COLO668 (cell line): Measurements from ENCODE around the gene TH.

Source experiments
- DNase-seq: peaks from one replicate; lab custom pipeline; 2025; ENCODE audit not compliant: unreplicated experiment; lab: John Stamatoyannopoulos, UW

The TH gene

GRCh38 chr11:2163428-2163978 is 8.1 kb downstream of the TH start:
- no peak for DNase-seq

- DNase-seq, result no peak
These were observed 10.8 kb downstream of the TH start, which contains the start of gene INS for GRCh38 chr11:2160736-2161259. Gene INS (minus strand): TSS chr11:2161209. CDS start chr11:2160971, 238 bp downstream.

DNA sequence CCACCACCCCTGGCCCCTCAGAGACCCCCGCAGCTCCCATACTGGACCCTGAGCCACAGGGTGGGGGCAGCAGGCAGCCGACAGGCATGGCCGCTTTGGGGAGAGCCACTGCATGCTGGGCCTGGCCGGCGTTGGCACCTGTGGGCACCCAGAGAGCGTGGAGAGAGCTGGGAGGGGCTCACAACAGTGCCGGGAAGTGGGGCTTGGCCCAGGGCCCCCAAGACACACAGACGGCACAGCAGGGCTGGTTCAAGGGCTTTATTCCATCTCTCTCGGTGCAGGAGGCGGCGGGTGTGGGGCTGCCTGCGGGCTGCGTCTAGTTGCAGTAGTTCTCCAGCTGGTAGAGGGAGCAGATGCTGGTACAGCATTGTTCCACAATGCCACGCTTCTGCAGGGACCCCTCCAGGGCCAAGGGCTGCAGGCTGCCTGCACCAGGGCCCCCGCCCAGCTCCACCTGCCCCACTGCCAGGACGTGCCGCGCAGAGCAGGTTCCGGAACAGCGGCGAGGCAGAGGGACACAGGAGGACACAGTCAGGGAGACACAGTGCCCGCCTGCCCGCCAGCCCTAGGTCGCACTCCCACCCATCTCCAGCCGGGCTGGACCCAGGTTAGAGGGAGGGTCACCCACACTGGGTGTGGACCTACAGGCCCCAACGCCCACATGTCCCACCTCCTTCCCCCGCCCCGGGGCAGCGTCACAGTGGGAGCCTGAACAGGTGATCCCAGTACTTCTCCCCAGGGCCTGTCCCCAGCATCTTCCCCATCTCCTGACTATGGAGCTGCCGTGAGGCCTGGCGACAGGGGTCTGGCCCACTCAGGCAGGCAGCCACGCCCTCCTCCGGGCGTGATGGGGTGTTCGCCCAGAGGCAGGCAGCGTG is 11.8 kb downstream of the TH start:
- DNase-seq, result no peak

GRCh38 chr11:2158966-2159365 is 12.6 kb downstream of the TH start:
- no peak for DNase-seq

- no peak for DNase-seq
These were observed 13.3 kb downstream of the TH start for GRCh38 chr11:2158296-2158737.

DNA sequence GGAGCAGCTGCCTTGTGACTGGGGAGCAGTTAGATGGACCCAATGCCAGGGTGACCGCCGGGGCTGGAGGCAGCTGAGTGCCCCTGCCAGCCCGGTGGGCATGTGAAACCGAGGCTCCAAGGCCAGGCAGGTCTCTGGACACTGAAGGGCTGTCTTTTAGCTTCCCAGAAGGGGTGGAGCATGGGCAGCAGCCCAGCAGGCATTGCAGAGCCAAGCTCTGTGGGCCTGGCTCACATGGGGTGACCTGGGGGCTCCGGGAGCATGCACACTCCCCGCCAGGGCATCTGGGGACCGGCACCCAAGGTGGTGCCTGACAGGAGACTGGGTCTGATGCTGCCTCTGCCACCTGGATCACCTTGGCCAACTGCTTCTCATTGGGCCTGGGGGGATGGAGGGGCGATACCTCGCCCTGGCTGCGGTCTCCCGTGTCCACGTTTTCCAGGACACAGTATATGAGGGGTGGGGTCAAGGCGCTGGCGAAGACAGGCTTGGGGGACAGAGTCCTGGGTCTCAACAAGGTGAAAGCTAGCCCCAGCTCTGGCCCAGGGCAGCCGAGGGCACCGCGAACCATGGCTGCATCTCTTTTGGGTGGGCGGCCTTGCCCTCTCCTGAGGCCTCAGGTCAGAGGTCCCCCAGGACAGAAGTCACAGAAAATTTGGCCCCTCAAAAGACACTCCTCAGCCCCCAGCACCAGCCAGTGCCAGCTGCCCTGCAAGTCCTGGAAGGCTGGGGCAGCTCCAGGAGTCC is 14.1 kb downstream of the TH start:
- DNase-seq, result no peak

DNA sequence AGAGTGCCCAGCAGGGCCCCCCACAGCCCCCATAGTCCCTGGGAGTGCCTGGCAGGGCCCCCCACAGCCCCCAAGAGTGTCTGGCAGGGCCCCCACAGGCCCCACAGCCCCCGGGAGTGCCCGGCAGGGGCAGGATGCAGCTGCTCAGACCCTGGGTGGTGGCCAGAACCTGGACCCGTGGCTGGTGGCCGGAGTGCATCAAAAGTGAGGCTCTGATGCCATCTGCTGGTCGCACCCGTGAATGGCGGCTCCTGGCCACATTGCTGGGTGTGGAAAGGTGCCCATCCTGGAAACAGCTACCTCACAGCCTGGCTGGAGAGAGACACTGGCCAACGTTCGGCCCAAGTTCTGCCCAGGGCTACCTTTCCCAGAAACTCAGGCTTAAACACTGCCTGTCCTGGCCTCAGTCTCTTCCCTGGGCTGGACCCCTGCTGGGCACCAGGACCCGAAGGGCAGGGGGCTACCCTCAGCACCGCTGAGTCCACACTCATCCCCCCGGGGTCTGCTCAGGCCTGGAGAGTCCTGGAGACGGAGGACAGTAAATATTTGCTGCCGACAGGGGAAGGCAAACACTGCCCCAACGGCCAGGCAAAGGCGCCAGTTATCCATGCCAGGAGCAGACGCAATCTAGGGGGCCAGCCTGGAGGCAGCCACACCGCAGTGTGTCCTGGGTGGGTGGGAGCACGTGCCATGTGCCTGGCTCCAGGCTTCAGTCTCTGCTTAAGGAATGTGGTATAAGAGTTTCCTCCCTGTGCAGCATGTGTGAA is 15.0 kb downstream of the TH start:
- DNase-seq, result peak; percentile 14

DNA sequence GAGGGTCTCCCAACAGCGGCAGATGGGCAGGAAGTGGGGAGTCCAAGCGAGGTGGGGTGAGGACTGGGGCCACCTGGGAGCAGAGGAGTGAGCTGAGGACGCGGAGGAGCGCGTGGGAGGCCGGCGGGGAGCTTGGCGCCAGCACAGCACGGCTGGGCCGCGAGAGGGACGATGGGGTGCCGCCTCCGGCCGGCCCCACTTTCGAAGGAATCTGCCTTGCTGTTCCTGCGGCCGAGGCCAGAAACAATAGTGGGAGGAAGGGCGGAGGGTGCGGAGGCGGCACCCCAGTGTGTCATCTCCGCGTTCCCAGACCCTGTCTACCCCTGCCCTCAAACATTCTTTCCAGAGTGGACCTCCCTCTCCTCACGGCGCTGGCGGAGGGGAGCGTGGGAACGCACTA is 16.1 kb downstream of the TH start:
- no peak for DNase-seq

DNA sequence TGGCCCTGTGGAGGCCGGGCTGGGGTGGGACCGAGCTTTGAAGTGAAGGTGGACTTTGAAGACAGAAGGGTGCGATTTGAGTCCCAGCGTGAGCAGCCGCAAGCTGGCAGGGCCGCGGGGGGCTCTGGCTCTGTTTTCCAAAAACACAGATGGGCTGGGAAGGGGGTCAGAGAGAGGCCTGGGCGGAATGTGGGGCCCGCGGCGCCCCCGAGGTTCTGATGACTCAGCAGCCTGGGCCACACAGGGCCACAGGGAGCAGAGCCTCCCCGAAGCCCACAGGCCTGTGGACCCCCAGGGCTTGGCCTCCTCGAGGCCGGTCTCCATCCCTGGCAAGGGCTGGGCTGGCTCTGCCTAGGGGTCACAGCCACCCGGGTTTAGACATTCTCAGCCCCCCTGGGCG is 16.7 kb downstream of the TH start:
- no peak for DNase-seq

GRCh38 chr11:2154195-2154585 is 17.4 kb downstream of the TH start:
- DNase-seq, result no peak

DNA sequence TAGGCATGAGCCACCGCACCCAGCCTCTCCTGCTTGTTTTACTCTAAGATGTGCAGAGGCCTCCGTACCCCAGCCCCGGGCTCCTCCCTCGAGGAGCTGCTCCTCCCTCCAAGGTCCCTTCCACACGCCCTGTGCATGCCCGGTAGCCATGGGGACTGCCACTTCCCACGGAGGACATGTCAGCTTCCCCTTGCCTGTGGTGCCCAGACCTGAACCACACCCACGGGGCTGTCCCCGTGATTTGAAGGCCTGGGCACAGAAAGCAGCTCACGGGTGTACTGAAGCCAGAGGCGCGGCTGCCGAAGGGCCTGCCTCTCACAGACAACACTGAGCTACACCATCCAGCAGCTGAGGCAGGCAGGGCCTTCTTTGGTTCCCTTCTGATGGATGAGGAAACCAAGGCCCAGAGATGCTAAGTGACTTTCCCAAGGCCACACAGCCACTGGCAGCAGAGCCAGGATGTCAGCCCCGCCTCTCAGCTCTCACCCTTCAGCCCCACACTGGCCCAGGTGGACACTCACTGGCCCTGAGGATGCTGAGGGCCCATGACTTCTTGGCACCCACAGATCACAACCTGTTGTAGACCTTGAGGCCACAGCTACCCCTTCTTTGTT is 17.9 kb downstream of the TH start:
- DNase-seq, result no peak

DNA sequence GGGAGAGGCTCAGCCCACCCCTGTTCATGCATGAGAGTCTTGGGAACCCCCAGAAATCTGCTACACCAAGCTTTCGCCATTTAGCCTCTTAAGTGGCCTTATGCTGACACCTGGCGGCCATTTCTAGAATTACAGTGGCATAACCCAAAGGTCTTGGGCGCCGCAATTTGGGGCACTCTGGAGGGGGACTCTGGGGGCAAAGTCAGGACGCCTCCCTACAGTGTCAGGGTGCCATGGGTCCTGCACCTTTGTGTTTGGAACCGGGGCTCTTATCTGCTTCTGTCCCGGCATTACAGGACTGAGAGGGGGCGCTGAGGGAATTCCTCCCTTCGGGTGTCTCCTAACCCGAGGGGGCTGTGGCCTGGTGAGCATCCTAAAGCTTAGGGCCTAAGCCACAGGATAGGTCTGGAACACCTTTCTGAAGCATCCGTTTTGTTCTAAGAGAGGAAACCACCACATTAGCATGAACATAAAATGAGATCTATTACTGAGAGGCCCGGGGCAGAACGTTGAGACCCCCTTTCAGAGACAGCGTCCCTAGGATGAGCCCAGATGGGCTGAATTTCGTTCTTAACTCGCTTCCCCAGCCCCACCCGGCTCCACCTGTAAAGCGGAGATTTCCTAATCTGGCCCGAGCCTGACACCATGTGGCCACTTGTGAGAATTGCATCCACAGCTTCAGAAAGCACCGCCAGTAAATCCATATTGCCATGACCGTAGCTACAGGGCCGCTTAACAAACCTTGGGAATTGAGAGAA is 19.9 kb downstream of the TH start:
- DNase-seq, result peak; percentile 38

DNA sequence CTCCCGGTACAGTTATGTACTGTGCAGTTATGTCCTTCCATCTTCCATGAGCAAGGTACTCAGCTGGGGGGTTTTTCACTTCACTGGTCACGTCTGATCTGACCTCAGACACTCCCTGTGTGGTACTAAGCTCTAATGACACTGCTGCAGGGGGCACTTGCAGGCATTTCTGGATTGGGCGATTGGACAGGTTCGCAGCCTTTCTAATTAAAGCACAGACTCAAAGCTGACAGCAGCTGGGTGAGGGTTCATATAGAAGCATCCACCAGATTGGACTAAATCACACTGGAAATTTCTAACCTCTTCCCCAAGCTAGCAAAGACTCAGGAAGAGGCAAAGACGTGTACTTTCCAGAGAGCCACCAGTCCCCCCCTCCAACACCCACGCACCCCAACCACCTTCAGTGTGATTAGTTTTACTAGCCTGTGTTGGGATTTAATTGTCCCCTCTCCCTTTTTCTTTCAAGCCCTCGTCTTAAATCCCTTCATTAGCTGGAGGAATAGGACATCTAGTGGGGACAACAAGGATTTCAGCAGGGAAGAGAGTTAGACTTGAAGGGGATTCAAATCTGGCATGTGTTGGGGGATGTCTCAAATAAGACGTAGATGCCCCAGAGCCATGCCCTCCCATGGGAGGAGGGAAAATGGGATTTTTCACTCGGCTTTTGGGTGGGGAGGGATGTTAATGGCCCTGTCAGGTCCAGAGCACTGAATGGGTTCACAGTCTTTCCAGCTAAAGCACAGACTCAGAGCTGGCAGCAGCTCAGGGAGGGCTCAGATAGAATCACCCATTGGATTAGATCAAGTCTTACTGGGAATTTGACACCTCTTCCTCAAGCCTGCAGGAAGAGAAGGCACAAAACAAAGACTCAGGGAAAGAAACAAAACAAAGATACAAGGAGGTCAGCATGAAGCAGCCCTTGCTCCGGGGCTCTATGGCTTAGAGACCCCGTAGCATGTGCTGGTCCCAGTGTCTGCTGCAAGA is 21.5 kb downstream of the TH start:
- no peak for DNase-seq

DNA sequence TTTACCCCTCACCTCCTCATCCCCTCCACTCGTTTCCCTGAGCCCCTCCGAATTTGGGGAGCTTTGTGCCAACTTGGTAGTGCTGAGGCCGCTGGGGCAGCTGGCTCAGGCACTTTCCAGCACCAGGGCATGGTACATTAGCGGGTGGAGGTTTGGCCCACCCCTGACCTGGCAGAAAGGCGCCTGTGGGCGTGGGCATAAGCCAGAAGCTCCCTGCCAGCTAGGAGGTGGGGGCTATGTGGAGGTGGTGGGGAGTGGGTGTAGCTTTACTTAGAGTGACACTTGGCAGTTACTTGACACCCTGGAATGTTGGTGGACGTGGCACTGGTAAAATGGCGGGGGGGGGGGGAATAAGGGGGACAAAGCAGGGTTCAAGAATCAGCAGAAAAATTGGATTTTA is 22.2 kb downstream of the TH start:
- DNase-seq, result no peak

DNA sequence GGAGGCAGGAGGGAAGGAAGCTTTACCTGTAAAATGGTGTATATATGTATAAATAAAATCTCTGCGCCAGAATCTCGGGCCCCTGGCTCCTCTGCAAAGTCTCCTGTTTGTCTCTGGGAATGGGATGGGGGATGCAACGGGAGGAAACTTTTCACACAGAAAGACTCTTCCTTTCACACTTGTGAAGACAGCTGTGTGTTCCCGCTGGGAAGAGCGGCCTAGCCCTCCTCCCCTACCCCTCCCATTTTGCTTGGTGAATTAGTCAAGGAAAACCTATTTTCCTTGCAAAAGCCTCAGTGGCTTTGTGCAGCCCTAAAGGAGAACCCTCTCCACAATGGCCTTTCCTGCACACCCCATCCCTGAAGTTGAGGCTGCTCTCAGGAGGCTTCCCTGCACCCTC is 23.0 kb downstream of the TH start:
- no peak for DNase-seq

- no peak for DNase-seq
These were observed 24.2 kb downstream of the TH start for GRCh38 chr11:2147391-2147790.

GRCh38 chr11:2146051-2146450 is 25.6 kb downstream of the TH start:
- no peak for DNase-seq

GRCh38 chr11:2144544-2145248 is 26.9 kb downstream of the TH start:
- DNase-seq, result no peak
